WTC11 (cell line): ENCODE results near the gene CEBPG. TPM values are rescaled to one million over a fixed set of nuclear protein-coding genes. Genes with fewer than 3 reads are reported as not detected.

Source experiments
- ATAC-seq: fragments of 200-7000 bp; cut with Tn5 transposase; 2 replicates; pipeline ENCODE4 v1.10.0; 2021; ENCODE audit warnings: mild to moderate bottlenecking, moderate library complexity
- CTCF ChIA-PET: fragments of 300-600 bp; sonication (Branson Sonifier 250); formaldehyde crosslinking; loops from one replicate; lab custom pipeline; 2021; ENCODE audit warnings: antibody characterized with exemption; lab: Charles Lee
- POLR2A ChIA-PET: fragments of 350-600 bp; sonication (Branson Sonifier 250); formaldehyde crosslinking; loops from one replicate; lab custom pipeline; 2021; ENCODE audit warnings: antibody characterized with exemption; lab: Charles Lee
- DNase-seq: peaks from one replicate; pipeline ENCODE4 v3.0.0; 2021; ENCODE audit warnings: low spot score
- H3K27ac Mint-ChIP-seq: 2 replicates; pipeline ENCODE4 v1.8.0; 2021; ENCODE audit warnings: mixed read lengths
- H3K27me3 Mint-ChIP-seq: 2 replicates; pipeline ENCODE4 v1.8.0; 2021; ENCODE audit warnings: low read depth, mild to moderate bottlenecking, moderate library complexity, mixed read lengths
- H3K36me3 Mint-ChIP-seq: 2 replicates; pipeline ENCODE4 v1.8.0; 2021; ENCODE audit warnings: mixed read lengths
- H3K4me1 Mint-ChIP-seq: 2 replicates; pipeline ENCODE4 v1.8.0; 2022; ENCODE audit warnings: mixed read lengths
- H3K4me3 Mint-ChIP-seq: 2 replicates; pipeline ENCODE4 v1.8.0; 2021; ENCODE audit warnings: mild to moderate bottlenecking, moderate library complexity, mixed read lengths
- H3K9me3 Mint-ChIP-seq: 2 replicates; pipeline ENCODE4 v1.8.0; 2021; ENCODE audit warnings: mixed read lengths
- AFF4 ChIP-seq: sonication (generic); formaldehyde crosslinking; IDR thresholded peaks from 2 replicates; pipeline ENCODE4 v1.8.1; 2023; ENCODE audit warnings: mild to moderate bottlenecking, missing genetic modification reagents, borderline replicate concordance
- CBFB ChIP-seq: sonication (generic); formaldehyde crosslinking; IDR thresholded peaks from 2 replicates; pipeline ENCODE4 v1.8.1; 2022; ENCODE audit warnings: mild to moderate bottlenecking, low read depth, missing genetic modification reagents
- E2F5 ChIP-seq: sonication (generic); formaldehyde crosslinking; IDR thresholded peaks from 2 replicates; pipeline ENCODE4 v1.8.1; 2022; ENCODE audit warnings: mild to moderate bottlenecking, moderate library complexity, missing genetic modification reagents
- ETV6 ChIP-seq: sonication (generic); formaldehyde crosslinking; IDR thresholded peaks from 2 replicates; pipeline ENCODE4 v1.8.1; 2022; ENCODE audit warnings: mild to moderate bottlenecking, missing genetic modification reagents
- FOXJ3 ChIP-seq: sonication (generic); formaldehyde crosslinking; IDR thresholded peaks from 2 replicates; pipeline ENCODE4 v1.9.0; 2021; ENCODE audit warnings: missing genetic modification reagents, mild to moderate bottlenecking, borderline replicate concordance
- JAZF1 ChIP-seq: fragments of 250-450 bp; sonication (Bioruptor Pico); IDR thresholded peaks from 2 replicates; pipeline ENCODE4 v1.9.0; 2021; ENCODE audit warnings: moderate library complexity, mild to moderate bottlenecking, inconsistent platforms
- MXD4 ChIP-seq: fragments of 250-450 bp; sonication (Bioruptor Pico); IDR thresholded peaks from 2 replicates; pipeline ENCODE4 v1.8.0; 2021; ENCODE audit warnings: mild to moderate bottlenecking, moderate library complexity, borderline replicate concordance
- MYBL2 ChIP-seq: sonication (generic); formaldehyde crosslinking; IDR thresholded peaks from 2 replicates; pipeline ENCODE4 v1.8.1; 2023; ENCODE audit warnings: mild to moderate bottlenecking, moderate library complexity, missing genetic modification reagents
- PREB ChIP-seq: sonication (generic); formaldehyde crosslinking; IDR thresholded peaks from 2 replicates; pipeline ENCODE4 v1.8.1; 2022; ENCODE audit warnings: mild to moderate bottlenecking, missing genetic modification reagents, moderate library complexity, borderline replicate concordance
- SMAD3 ChIP-seq: sonication (generic); formaldehyde crosslinking; IDR thresholded peaks from 2 replicates; pipeline ENCODE4 v1.8.0; 2022; ENCODE audit warnings: missing genetic modification reagents, mild to moderate bottlenecking, borderline replicate concordance
- USF1 ChIP-seq: sonication (generic); formaldehyde crosslinking; IDR thresholded peaks from 2 replicates; pipeline ENCODE4 v1.8.0; 2022; ENCODE audit warnings: mild to moderate bottlenecking, missing genetic modification reagents
- ZBTB21 ChIP-seq: sonication (generic); formaldehyde crosslinking; IDR thresholded peaks from 2 replicates; pipeline ENCODE4 v1.8.1; 2023; ENCODE audit warnings: mild to moderate bottlenecking, missing genetic modification reagents, borderline replicate concordance
- ZNF219 ChIP-seq: sonication (generic); formaldehyde crosslinking; IDR thresholded peaks from 2 replicates; pipeline ENCODE4 v1.8.0; 2023; ENCODE audit warnings: missing genetic modification reagents, mild to moderate bottlenecking, borderline replicate concordance
- ZNF281 ChIP-seq: sonication (generic); formaldehyde crosslinking; IDR thresholded peaks from 2 replicates; pipeline ENCODE4 v1.8.0; 2023; ENCODE audit warnings: mild to moderate bottlenecking, missing genetic modification reagents
- ZNF423 ChIP-seq: fragments of 250-450 bp; sonication (Bioruptor Pico); IDR thresholded peaks from 2 replicates; pipeline ENCODE4 v2.1.2; 2022; ENCODE audit warnings: mild to moderate bottlenecking, moderate library complexity
- ZSCAN18 ChIP-seq: fragments of 250-450 bp; sonication (Bioruptor Pico); IDR thresholded peaks from 2 replicates; pipeline ENCODE4 v2.1.2; 2022; ENCODE audit warnings: mild to moderate bottlenecking, moderate library complexity
- total RNA-seq: library from RNA; stranded (reverse); gene quantifications from 3 replicates; pipeline ENCODE4 v1.2.3, GENCODE V29; 2021

The CEBPG gene
- total RNA-seq, 1 experiment from 2014 or later: 33.1 TPM

GRCh38 chr19:33332248-33332647 is 41.3 kb upstream of the CEBPG start:
- peaks cover 3% of the 10 kb centered on the region; the same call in 1 of the 2 replicates for H3K4me1 Mint-ChIP-seq
- no peaks in the 10 kb centered on the region; the same call in 1 of the 2 replicates for H3K27me3 Mint-ChIP-seq

More at GRCh38 chr19:33332248-33332647, 41.3 kb upstream of the CEBPG start:
- peaks cover 9% of the 10 kb centered on the region for H3K9me3 Mint-ChIP-seq
- DNase-seq: no peak
- TF ChIP-seq ZBTB21 (CRISPR knock-in tag) (no peak), FOXJ3 (CRISPR knock-in tag) (no peak), JAZF1 (CRISPR knock-in tag) (no peak), USF1 (CRISPR knock-in tag) (no peak), AFF4 (no peak), SMAD3 (CRISPR knock-in tag) (no peak), ZNF219 (no peak), MYBL2 (CRISPR knock-in tag) (no peak), E2F5 (no peak), PREB (CRISPR knock-in tag) (no peak), MXD4 (CRISPR knock-in tag) (no peak), CBFB (CRISPR knock-in tag) (no peak), ZNF281 (no peak), ETV6 (CRISPR knock-in tag) (no peak), ZSCAN18 (CRISPR knock-in tag) (no peak), ZNF423 (CRISPR knock-in tag) (no peak)
- TF ChIP-seq, all 79 proteins: peak for 0
- H3K36me3 Mint-ChIP-seq: no peaks in the 10 kb centered on the region
- H3K4me3 Mint-ChIP-seq: no peak overlapping the region
- H3K27ac Mint-ChIP-seq: no peak overlapping the region
- ChIA-PET CTCF (interaction anchor here (1.6 kb wide), 1 partner anchor 66 kb away, joined by 7 read pairs; no protein-coding TSS in a partner anchor), POLR2A (no interaction called here)
- ATAC-seq: no peak
